Activated CD4-positive, alpha-beta T cell treated with anti-CD3 and anti-CD28 coated beads for 24 hours (primary cell): Measurements from ENCODE around the gene CCDC186.
"Not testable (repeated sequence)": the region's sequence is repeated elsewhere in the genome, so short reads cannot be mapped to it uniquely, and the experiment has no call there.

ENCODE experiments used
- DNase-seq, 2 donors: peaks; one replicate each; pipeline ENCODE4 v3.0.0-alpha.2; 2020; ENCODE audit warnings: low read depth in 2 of 2

Gene CCDC186

GRCh38 chr10:114173603-114173920 lies 441 bp downstream of the CCDC186 start:
- no peak for DNase-seq

- no peak for DNase-seq
Measured at GRCh38 chr10:114172776-114173602, 1.0 kb downstream of the CCDC186 start.

DNA sequence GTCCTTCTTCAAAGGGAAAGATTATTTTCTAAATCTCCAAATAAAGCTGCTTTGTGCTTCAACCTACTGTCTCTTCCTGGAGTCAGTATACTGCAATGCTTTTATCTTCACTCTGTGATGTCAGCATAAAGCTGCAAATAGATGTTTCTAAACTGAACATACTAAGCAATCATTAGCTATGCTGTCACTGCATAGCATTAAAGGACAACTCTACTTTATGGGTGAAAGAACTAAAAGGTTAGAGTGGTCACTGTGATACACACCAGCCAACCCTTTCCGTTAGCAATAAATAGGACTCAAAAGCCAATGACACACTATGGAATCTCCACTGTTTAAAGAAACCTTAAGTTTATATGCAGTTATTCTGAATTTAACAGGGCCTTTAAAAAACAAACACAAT lies 1.8 kb downstream of the CCDC186 start:
- no peak for DNase-seq

DNA sequence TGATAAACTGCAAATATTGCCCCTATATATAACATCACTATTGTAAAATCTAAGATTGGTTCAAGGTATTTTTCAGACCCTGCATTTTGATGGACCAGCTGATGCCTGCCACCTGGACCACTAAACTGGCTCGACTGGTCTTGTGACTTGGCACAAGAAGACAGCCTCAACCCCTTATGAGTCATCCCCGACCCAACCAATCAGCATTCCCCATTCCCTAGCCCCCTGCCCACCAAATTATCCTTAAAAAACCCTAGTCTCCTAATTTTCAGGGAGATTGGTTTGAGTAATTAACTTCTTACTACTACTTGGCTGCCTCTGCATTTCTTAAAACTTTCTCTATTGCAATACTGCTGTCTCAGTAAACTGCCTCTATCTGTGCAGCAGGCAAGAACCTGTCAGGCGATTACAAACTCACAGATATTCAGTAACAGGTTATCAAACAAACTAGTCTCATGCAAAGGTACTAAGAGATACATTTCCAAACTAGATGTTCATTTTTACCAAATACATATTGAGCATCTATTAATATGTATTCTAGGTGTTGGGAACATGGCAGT lies 5.5 kb downstream of the CCDC186 start:
- DNase-seq: no peak

DNA sequence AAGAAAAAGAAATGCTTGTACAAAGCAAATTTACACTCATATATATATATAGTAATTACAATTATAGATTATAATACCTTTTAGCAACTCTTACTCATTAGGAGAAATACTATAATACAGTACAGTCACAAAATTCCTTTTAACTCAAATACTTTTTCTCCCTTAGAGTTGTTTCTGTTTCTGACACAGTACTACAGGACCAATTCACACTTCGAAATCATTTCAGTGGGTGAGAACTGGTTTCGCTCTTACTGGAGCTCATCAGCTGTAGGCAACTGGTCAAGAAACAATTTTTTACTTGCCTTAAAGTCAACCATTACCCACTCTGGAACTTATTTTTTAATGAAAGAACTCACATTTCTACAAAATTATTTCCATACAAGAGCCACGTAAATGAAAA lies 6.0 kb downstream of the CCDC186 start:
- no peak for DNase-seq

GRCh38 chr10:114166494-114166893 lies 7.5 kb downstream of the CCDC186 start:
- DNase-seq: no peak

GRCh38 chr10:114166043-114166442 lies 8.0 kb downstream of the CCDC186 start:
- no peak for DNase-seq

GRCh38 chr10:114163062-114163461 lies 10.9 kb downstream of the CCDC186 start:
- DNase-seq: no peak

- DNase-seq: no peak
Measured at GRCh38 chr10:114157912-114158311, 16.1 kb downstream of the CCDC186 start.

GRCh38 chr10:114151892-114152291 lies 22.1 kb downstream of the CCDC186 start:
- no peak for DNase-seq

- DNase-seq: no peak
Measured at GRCh38 chr10:114151486-114151885, 22.5 kb downstream of the CCDC186 start.

DNA sequence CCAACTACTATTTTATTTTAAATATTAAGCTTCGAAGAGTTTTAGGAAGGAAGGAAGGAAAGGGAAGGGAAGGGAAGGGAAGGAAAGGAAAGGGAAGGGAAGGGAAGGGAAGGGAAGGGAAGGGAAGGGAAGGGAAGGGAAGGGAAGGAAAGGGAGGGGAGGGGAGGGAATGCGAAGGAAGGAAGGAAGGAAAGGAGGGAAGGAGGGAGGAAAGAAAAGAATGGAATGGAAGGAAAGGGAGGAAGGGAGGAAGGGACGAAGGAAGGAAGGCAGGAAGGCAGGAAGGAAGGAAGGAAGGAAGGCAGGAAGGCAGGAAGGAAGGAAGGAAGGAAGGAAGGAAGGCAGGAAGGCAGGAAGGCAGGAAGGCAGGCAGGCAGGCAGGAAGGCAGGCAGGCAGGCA lies 24.5 kb downstream of the CCDC186 start:
- not testable (repeated sequence) for DNase-seq

- no peak for DNase-seq
Measured at GRCh38 chr10:114143160-114143559, 30.8 kb downstream of the CCDC186 start.

- no peak for DNase-seq
Measured at GRCh38 chr10:114142018-114142417, 32.0 kb downstream of the CCDC186 start.

GRCh38 chr10:114140827-114141226 lies 33.2 kb downstream of the CCDC186 start:
- DNase-seq: not testable (repeated sequence)

- no peak for DNase-seq
Measured at GRCh38 chr10:114140036-114140435, 34.0 kb downstream of the CCDC186 start.

DNA sequence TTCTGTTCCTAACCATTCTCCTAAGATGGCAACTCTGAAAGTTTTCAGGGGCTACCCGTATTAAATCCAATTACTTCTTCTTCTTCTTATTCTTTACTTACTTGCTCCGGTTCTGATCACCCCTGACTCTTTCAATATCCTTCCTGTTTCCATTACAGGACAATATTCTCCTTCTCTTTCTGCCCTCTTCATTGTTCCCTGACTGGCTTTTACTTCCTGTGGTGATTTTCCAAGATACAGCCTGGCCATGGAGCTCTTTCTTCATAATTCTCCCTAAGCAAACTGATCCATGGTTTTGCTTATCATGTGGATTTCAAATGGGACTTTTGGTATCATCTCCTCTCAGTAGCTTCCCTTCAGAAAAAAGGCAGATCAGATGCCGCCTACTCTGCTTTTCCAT lies 35.4 kb downstream of the CCDC186 start:
- no peak for DNase-seq

DNA sequence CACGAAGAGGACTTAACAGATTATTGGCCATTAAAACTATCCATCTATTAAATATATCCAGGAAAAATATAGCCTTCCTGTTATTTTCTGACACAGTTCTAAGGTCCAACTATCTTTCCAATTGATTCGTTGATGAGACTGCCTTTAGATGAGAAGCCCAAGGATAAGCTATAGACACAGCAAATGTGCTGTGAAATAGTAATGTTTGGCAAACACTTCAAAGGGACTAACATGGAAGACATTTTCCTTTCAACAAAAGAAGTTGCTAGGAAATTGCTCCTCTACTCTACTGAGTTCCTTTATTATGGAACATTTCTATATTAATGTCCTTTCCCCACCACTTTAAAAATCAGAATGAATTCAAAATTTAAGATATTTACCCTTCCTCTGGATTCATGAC lies 38.5 kb downstream of the CCDC186 start:
- no peak for DNase-seq

- no peak for DNase-seq
Measured at GRCh38 chr10:114131094-114131493, 42.9 kb downstream of the CCDC186 start.

DNA sequence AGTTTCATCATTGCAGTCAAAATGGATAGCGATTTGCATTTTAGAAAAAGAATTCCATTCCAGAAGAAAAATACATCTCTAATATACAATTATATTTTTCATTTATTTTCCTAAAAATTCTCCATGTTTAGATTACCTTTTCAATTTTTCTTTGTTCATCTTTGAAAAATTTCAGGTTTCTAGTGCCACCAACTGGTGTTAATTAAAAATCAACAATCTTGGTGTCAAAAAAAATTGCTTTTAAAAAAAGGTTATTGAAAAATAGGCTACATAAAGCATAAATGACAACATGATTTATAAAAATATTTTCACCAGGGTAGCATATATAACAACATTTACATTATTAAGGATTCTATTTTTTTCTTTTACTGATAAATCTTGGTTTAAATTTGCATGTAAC lies 53.0 kb downstream of the CCDC186 start:
- no peak for DNase-seq

GRCh38 chr10:114118514-114118913 lies 55.5 kb downstream of the CCDC186 start:
- DNase-seq: no peak

GRCh38 chr10:114117728-114118127 lies 56.3 kb downstream of the CCDC186 start:
- DNase-seq: no peak

DNA sequence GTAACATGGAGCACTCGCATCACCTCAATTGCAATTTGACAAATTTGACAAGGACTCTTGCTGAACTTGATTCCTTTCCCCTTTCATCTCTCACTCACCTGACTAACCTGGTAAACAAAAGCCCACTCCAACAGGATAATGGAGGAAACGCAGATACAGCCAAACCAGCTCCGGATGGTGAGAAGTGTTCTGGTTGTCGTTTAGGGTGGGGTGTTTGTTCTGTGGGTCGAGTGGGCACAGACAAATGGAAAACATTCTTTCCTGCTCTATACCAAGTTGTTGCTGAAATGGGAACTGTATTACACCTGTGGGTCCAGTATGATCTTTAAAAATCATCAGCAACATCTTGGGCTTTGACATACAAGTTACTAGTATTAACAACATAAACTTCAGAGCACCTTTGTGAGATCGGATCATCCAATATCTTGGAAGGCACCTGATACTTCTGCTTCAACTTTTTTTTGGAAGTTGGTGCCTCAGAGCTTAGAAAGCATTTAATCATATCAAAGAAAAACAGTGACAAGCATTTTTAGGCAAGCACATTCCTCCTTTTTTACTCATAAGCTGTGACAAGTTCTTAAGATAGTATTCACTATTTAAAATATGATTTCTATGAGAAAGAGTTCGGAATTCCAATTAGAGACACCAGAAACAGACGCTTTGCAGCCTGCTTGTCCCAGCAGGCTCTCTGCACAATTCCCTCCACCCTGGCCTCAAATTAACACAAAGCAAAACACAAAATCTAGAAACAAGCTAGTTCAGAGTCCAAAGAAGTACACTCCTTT lies 58.1 kb downstream of the CCDC186 start:
- DNase-seq: no peak
